GM12878 (cell line): ENCODE data around the gene ALG12. TPM values are rescaled to one million over a fixed set of nuclear protein-coding genes. Genes with fewer than 3 reads are reported as not detected.

Source experiments
- ATF7 ChIP-seq: fragments of 450-650 bp; IDR thresholded peaks from 2 replicates; pipeline ENCODE4 v1.6.1; 2016; ENCODE audit warnings: low read depth, mild to moderate bottlenecking
- DPF2 ChIP-seq: fragments of 450-650 bp; IDR thresholded peaks from 2 replicates; pipeline ENCODE4 v1.6.1; 2017; ENCODE audit warnings: mild to moderate bottlenecking
- IRF3 ChIP-seq: fragments of 450-650 bp; IDR thresholded peaks from 2 replicates; pipeline ENCODE4 v1.6.1; 2014; ENCODE audit warnings: mild to moderate bottlenecking
- MEF2A ChIP-seq: IDR thresholded peaks from 2 replicates; pipeline ENCODE4 v1.6.1; 2011; ENCODE audit warnings: low read depth, mild to moderate bottlenecking, low read length, moderate library complexity; ENCODE audit not compliant: insufficient read depth
- MTA3 ChIP-seq: IDR thresholded peaks from 2 replicates; pipeline ENCODE4 v1.6.1; 2012; ENCODE audit warnings: low read length, inconsistent platforms, borderline replicate concordance
- NR2C1 ChIP-seq: fragments of 450-650 bp; IDR thresholded peaks from 2 replicates; pipeline ENCODE4 v1.6.1; 2017; ENCODE audit warnings: antibody characterized with exemption, mild to moderate bottlenecking, moderate library complexity
- RB1 ChIP-seq: fragments of 450-650 bp; formaldehyde crosslinking; IDR thresholded peaks from 2 replicates; pipeline ENCODE4 v1.6.1; 2017; ENCODE audit warnings: mild to moderate bottlenecking, borderline replicate concordance
- RELA ChIP-seq: fragments of 450-650 bp; IDR thresholded peaks from 2 replicates; pipeline ENCODE4 v1.8.0; 2014; ENCODE audit warnings: borderline replicate concordance; ENCODE audit not compliant: partially characterized antibody
- SMARCA5 ChIP-seq: fragments of 450-650 bp; IDR thresholded peaks from 2 replicates; pipeline ENCODE4 v1.6.1; 2017; ENCODE audit warnings: mild to moderate bottlenecking
- TCF3 ChIP-seq: IDR thresholded peaks from 2 replicates; pipeline ENCODE4 v1.6.1; 2012; ENCODE audit warnings: low read depth, mild to moderate bottlenecking, low read length, borderline replicate concordance; ENCODE audit not compliant: insufficient read depth
- ZBTB4 ChIP-seq: fragments of 450-650 bp; formaldehyde crosslinking; IDR thresholded peaks from 2 replicates; pipeline ENCODE4 v1.4.0; 2022; ENCODE audit warnings: mild to moderate bottlenecking, moderate library complexity
- ZNF274 ChIP-seq: IDR thresholded peaks from one replicate; pipeline ENCODE4 v1.8.0; 2011; ENCODE audit not compliant: insufficient read length, insufficient read depth
- ZZZ3 ChIP-seq: IDR thresholded peaks from 2 replicates; pipeline ENCODE4 v1.6.1; 2011; ENCODE audit warnings: low read depth; ENCODE audit not compliant: control insufficient read depth, insufficient read length
- polyA plus RNA-seq, 11 experiments: library from polyadenylated mRNA; depleted of rRNA in 4 of 11; unstranded in 6 of 11; stranded (reverse) in 5 of 11; fragments of >200 nt; fragmentation: Nextera tagmentation in 4 of 11; fragmentation: Illumina TruSeq in 1 of 11; extraction: Ambion mirVana in 4 of 11; extraction: Trizol in 1 of 11; gene quantifications; 1 replicate in 1 of 11; 2 replicates in 10 of 11; pipeline versions ENCODE4 v1.2.1 to v1.2.3, GENCODE V29; 2011 to 2016; ENCODE audit warnings: inconsistent platforms in 2 of 11, missing spikeins in 2 of 11, low read depth in 1 of 11
- total RNA-seq, 4 experiments: library from RNA; depleted of rRNA in 3 of 4; stranded (reverse); fragments of >200 nt in 3 of 4; fragmentation: Illumina TruSeq in 1 of 4; extraction: Trizol in 1 of 4; gene quantifications; 2 replicates each; pipeline versions ENCODE4 v1.2.1 to v1.2.3, GENCODE V29; 2013 to 2021
- TF ChIP-seq, protein P1 (sequence below): IDR thresholded peaks from 2 replicates; pipeline ENCODE4 v1.6.1; 2011; ENCODE audit warnings: borderline replicate concordance, low read depth, mild to moderate bottlenecking, moderate library complexity, mixed read lengths, low read length; ENCODE audit not compliant: insufficient read depth; ENCODE audit errors: extremely low read length
- TF ChIP-seq, protein P2 (sequence below): IDR thresholded peaks from 2 replicates; pipeline ENCODE4 v1.6.1; 2012; ENCODE audit warnings: low read depth, low read length, improper control_type of control experiment
- TF ChIP-seq, protein P3 (sequence below): IDR thresholded peaks from 2 replicates; pipeline ENCODE4 v1.6.1; 2012; ENCODE audit warnings: mild to moderate bottlenecking, low read depth, low read length
- TF ChIP-seq, protein P4 (sequence below): fragments of 450-650 bp; IDR thresholded peaks from 2 replicates; pipeline ENCODE4 v1.6.1; 2017; ENCODE audit warnings: borderline replicate concordance

The ALG12 gene
- total and polyA plus RNA-seq, 10 of the 15 experiments (the other 5 are each of a cell fraction or from before 2014, with no cell fraction given): 0.22 to 23.4 (median 6.6) TPM

DNA sequence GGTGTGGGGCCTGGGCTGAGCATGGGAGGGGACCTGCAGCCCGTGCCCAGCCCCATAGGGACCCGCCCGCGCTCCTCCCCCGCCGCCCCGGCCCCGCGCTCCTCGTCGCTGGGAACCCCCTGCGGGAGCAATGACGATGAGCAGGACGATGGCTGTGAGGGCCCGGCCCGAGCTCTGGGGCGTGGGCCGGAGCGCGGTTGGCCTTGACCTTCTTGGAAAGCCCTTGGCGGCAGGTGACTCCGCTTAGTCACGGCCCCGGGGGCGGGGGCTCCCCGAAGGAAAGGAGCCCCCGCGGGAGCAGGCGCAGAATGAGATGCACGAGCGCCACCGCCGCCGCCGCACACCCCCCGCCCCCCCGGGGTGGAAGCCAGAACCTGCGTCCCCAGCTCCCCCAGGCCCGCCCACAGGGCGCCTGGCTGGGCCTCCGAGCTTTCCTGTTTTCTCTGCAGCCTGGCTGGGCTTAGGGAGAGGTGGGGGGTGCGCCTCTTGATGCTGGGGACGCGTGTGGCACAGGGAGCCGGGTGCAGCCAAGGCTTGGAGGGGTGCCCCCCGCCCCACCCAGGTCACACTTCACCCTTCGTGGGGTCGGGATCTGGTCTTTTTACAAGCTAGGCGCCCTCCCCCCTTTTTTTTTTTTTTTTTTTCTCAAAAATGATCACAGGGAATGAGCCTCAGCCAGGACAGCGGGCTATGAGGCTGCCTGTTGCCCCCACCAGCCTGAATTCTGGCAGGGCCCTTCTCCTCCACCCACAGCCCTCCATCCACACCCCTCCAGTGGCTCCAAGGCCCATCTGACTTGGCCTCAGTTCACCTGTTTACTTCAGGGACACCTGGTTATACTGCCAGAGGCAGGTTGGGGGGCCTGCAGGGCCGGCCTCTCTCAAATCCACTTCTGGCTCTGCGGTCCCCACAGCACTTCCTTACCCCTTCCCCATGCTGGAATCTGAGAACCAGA lies 18.1 kb upstream of the ALG12 start (continued):
- no peak for TF ChIP-seq ZBTB4 (CRISPR knock-in tag)
- TF ChIP-seq SMARCA5: no peak
- TF ChIP-seq, protein P1, sequence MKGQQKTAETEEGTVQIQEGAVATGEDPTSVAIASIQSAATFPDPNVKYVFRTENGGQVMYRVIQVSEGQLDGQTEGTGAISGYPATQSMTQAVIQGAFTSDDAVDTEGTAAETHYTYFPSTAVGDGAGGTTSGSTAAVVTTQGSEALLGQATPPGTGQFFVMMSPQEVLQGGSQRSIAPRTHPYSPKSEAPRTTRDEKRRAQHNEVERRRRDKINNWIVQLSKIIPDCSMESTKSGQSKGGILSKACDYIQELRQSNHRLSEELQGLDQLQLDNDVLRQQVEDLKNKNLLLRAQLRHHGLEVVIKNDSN: no peak
- peak; percentile 91 for TF ChIP-seq RELA
- no peak for TF ChIP-seq IRF3
- TF ChIP-seq, protein P2, sequence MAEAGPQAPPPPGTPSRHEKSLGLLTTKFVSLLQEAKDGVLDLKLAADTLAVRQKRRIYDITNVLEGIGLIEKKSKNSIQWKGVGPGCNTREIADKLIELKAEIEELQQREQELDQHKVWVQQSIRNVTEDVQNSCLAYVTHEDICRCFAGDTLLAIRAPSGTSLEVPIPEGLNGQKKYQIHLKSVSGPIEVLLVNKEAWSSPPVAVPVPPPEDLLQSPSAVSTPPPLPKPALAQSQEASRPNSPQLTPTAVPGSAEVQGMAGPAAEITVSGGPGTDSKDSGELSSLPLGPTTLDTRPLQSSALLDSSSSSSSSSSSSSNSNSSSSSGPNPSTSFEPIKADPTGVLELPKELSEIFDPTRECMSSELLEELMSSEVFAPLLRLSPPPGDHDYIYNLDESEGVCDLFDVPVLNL: no peak
- peak; percentile 85 for TF ChIP-seq DPF2
- no peak for TF ChIP-seq TCF3
- no peak for TF ChIP-seq ZZZ3
- TF ChIP-seq ATF7: peak; percentile 69
- no peak for TF ChIP-seq ZNF274
- TF ChIP-seq MEF2A: 0 out of 2 replicates have a peak, but pooled peaks have one; percentile 46
- no peak for TF ChIP-seq MTA3
- no peak for TF ChIP-seq RB1
- TF ChIP-seq NR2C1: peak; percentile 26; the same call in 1 of the 2 replicates
- TF ChIP-seq, protein P3, sequence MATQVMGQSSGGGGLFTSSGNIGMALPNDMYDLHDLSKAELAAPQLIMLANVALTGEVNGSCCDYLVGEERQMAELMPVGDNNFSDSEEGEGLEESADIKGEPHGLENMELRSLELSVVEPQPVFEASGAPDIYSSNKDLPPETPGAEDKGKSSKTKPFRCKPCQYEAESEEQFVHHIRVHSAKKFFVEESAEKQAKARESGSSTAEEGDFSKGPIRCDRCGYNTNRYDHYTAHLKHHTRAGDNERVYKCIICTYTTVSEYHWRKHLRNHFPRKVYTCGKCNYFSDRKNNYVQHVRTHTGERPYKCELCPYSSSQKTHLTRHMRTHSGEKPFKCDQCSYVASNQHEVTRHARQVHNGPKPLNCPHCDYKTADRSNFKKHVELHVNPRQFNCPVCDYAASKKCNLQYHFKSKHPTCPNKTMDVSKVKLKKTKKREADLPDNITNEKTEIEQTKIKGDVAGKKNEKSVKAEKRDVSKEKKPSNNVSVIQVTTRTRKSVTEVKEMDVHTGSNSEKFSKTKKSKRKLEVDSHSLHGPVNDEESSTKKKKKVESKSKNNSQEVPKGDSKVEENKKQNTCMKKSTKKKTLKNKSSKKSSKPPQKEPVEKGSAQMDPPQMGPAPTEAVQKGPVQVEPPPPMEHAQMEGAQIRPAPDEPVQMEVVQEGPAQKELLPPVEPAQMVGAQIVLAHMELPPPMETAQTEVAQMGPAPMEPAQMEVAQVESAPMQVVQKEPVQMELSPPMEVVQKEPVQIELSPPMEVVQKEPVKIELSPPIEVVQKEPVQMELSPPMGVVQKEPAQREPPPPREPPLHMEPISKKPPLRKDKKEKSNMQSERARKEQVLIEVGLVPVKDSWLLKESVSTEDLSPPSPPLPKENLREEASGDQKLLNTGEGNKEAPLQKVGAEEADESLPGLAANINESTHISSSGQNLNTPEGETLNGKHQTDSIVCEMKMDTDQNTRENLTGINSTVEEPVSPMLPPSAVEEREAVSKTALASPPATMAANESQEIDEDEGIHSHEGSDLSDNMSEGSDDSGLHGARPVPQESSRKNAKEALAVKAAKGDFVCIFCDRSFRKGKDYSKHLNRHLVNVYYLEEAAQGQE: 0 out of 2 replicates have a peak, but pooled peaks have one; percentile 21
- TF ChIP-seq, protein P4, sequence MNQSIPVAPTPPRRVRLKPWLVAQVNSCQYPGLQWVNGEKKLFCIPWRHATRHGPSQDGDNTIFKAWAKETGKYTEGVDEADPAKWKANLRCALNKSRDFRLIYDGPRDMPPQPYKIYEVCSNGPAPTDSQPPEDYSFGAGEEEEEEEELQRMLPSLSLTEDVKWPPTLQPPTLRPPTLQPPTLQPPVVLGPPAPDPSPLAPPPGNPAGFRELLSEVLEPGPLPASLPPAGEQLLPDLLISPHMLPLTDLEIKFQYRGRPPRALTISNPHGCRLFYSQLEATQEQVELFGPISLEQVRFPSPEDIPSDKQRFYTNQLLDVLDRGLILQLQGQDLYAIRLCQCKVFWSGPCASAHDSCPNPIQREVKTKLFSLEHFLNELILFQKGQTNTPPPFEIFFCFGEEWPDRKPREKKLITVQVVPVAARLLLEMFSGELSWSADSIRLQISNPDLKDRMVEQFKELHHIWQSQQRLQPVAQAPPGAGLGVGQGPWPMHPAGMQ: no peak
